GM13976 (cell line): ENCODE data around the gene SCLT1.
A peak's percentile ranks its signal among the peaks of the same experiment; 100 is the strongest.

ENCODE experiments used
- DNase-seq: peaks from one replicate; pipeline ENCODE4 v3.0.0; 2012; ENCODE audit warnings: low spot score
- CTCF ChIP-seq: IDR thresholded peaks from 2 replicates; pipeline ENCODE4 v1.5.1; 2012; ENCODE audit warnings: borderline replicate concordance, mild to moderate bottlenecking; ENCODE audit not compliant: insufficient read depth; ENCODE audit errors: extremely low read depth, missing control alignments, control extremely low read depth
- in situ Hi-C: fragments of 300-500 bp; cut with MboI; formaldehyde crosslinking; loops from one replicate; pipeline ENCODE4 v1.12.0; 2022; ENCODE audit warnings: low sequenced_read_pairs, mixed read lengths, inconsistent platforms; ENCODE audit not compliant: unreplicated experiment

The SCLT1 gene

GRCh38 chr4:128930051-128930450, 163.3 kb downstream of the SCLT1 start:
- no peak for TF ChIP-seq CTCF
- in situ Hi-C loops: no loop called here
- DNase-seq: no peak

- TF ChIP-seq CTCF: no peak
- in situ Hi-C loops: no loop called here
- no peak for DNase-seq
Measured at GRCh38 chr4:128924951-128925350, 168.4 kb downstream of the SCLT1 start.

GRCh38 chr4:128921954-128922353, 171.4 kb downstream of the SCLT1 start:
- in situ Hi-C loops: no loop called here
- no peak for TF ChIP-seq CTCF
- DNase-seq: no peak

GRCh38 chr4:128917781-128918180, 175.6 kb downstream of the SCLT1 start:
- no peak for TF ChIP-seq CTCF
- in situ Hi-C loops: no loop called here
- peak; percentile 26 for DNase-seq

GRCh38 chr4:128916832-128917231, 176.5 kb downstream of the SCLT1 start:
- TF ChIP-seq CTCF: no peak
- in situ Hi-C loops: no loop called here
- DNase-seq: peak; percentile 21

- in situ Hi-C loops: no loop called here
- TF ChIP-seq CTCF: no peak
Measured at GRCh38 chr4:128915544-128915943, 177.8 kb downstream of the SCLT1 start.

GRCh38 chr4:128913228-128913627, 180.1 kb downstream of the SCLT1 start:
- peak; percentile 23 for DNase-seq
- TF ChIP-seq CTCF: no peak
- in situ Hi-C loops: no loop called here

More at GRCh38 chr4:128915544-128915943, 177.8 kb downstream of the SCLT1 start:
- DNase-seq: no peak
